H9 (cell line): ENCODE data around the gene MAPKAP1. TPM values are rescaled to one million over a fixed set of nuclear protein-coding genes. Genes with fewer than 3 reads are reported as not detected.

Experiments
- DNase-seq: peaks from one replicate; pipeline ENCODE4 v3.0.0-alpha.2; 2017
- H2AFZ ChIP-seq: one replicate; pipeline ENCODE4 v1.6.1; 2013; ENCODE audit warnings: mild to moderate bottlenecking, low read length, control low read depth, moderate library complexity
- H2AK5ac ChIP-seq: 2 replicates; pipeline ENCODE4 v1.6.1; 2013; ENCODE audit warnings: low read length, control low read depth, mixed read lengths; ENCODE audit not compliant: insufficient read length
- H2BK120ac ChIP-seq: one replicate; pipeline ENCODE4 v1.6.1; 2013; ENCODE audit warnings: low read depth, mild to moderate bottlenecking, low read length, control low read depth, inconsistent platforms; ENCODE audit not compliant: poor library complexity, severe bottlenecking
- H2BK12ac ChIP-seq: 2 replicates; pipeline ENCODE4 v1.6.1; 2013; ENCODE audit warnings: low read length, control low read depth, mixed read lengths, low read depth; ENCODE audit not compliant: insufficient read length
- H2BK15ac ChIP-seq: 2 replicates; pipeline ENCODE4 v1.6.1; 2013; ENCODE audit warnings: low read depth, low read length, control low read depth
- H2BK20ac ChIP-seq: one replicate; pipeline ENCODE4 v1.6.1; 2013; ENCODE audit warnings: low read depth, mild to moderate bottlenecking, low read length, control low read depth, inconsistent platforms; ENCODE audit not compliant: poor library complexity, severe bottlenecking
- H2BK5ac ChIP-seq: 2 replicates; pipeline ENCODE4 v1.6.1; 2013; ENCODE audit warnings: low read length, control low read depth, mixed read lengths; ENCODE audit not compliant: insufficient read length
- H3K14ac ChIP-seq: 2 replicates; pipeline ENCODE4 v1.6.1; 2013; ENCODE audit warnings: low read length, control low read depth; ENCODE audit not compliant: insufficient read depth
- H3K18ac ChIP-seq: 2 replicates; pipeline ENCODE4 v1.6.1; 2013; ENCODE audit warnings: low read depth, mild to moderate bottlenecking, mixed read lengths, low read length, control low read depth; ENCODE audit not compliant: insufficient read length
- H3K23ac ChIP-seq: 2 replicates; pipeline ENCODE4 v1.6.1; 2013; ENCODE audit warnings: low read length, control low read depth, mixed read lengths, low read depth; ENCODE audit not compliant: insufficient read length
- H3K23me2 ChIP-seq: 2 replicates; pipeline ENCODE4 v1.6.1; 2013; ENCODE audit warnings: low read depth, mild to moderate bottlenecking, mixed read lengths, low read length, control low read depth; ENCODE audit not compliant: insufficient read length, poor library complexity, severe bottlenecking
- H3K27ac ChIP-seq: 2 replicates; pipeline ENCODE4 v1.5.1; 2013; ENCODE audit warnings: low read length, control low read depth, mixed read lengths, low read depth; ENCODE audit not compliant: insufficient read length
- H3K27me3 ChIP-seq: 2 replicates; pipeline ENCODE4 v1.6.1; 2013; ENCODE audit warnings: low read length, control low read depth, inconsistent platforms; ENCODE audit not compliant: insufficient read depth
- H3K4ac ChIP-seq: 2 replicates; pipeline ENCODE4 v1.6.1; 2013; ENCODE audit warnings: low read depth, mild to moderate bottlenecking, control low read depth, inconsistent platforms, low read length, moderate library complexity
- H3K4me1 ChIP-seq: 2 replicates; pipeline ENCODE4 v1.6.1; 2013; ENCODE audit warnings: low read length, control low read depth, inconsistent platforms; ENCODE audit not compliant: insufficient read depth
- H3K4me2 ChIP-seq: 2 replicates; pipeline ENCODE4 v1.6.1; 2013; ENCODE audit warnings: low read length, control low read depth, mixed read lengths; ENCODE audit not compliant: insufficient read length, insufficient read depth
- H3K56ac ChIP-seq: 2 replicates; pipeline ENCODE4 v1.6.1; 2013; ENCODE audit warnings: low read depth, mild to moderate bottlenecking, mixed read lengths, low read length, control low read depth; ENCODE audit not compliant: insufficient read length
- H3K79me1 ChIP-seq: 2 replicates; pipeline ENCODE4 v1.6.1; 2013; ENCODE audit warnings: low read depth, mild to moderate bottlenecking, moderate library complexity, low read length, control low read depth, inconsistent platforms; ENCODE audit not compliant: insufficient read depth, poor library complexity, severe bottlenecking
- H3K79me2 ChIP-seq: 2 replicates; pipeline ENCODE4 v1.6.1; 2013; ENCODE audit warnings: low read length, control low read depth, inconsistent platforms; ENCODE audit not compliant: insufficient read depth
- H3K9ac ChIP-seq: 2 replicates; pipeline ENCODE4 v1.6.1; 2013; ENCODE audit warnings: low read length, control low read depth, mixed read lengths; ENCODE audit not compliant: insufficient read length; ENCODE audit errors: extremely low read depth
- H3K9me3 ChIP-seq: one replicate; pipeline ENCODE4 v1.6.1; 2013; ENCODE audit warnings: low read depth, low read length, inconsistent platforms; ENCODE audit not compliant: control insufficient read depth
- H3T11ph ChIP-seq: one replicate; pipeline ENCODE4 v1.6.1; 2013; ENCODE audit warnings: mild to moderate bottlenecking, low read length, control low read depth, inconsistent platforms
- H4K20me1 ChIP-seq: one replicate; pipeline ENCODE4 v1.6.1; 2013; ENCODE audit not compliant: control insufficient read depth, insufficient read length, insufficient read depth
- H4K5ac ChIP-seq: 2 replicates; pipeline ENCODE4 v1.6.1; 2013; ENCODE audit warnings: low read depth, mild to moderate bottlenecking, mixed read lengths, low read length, control low read depth; ENCODE audit not compliant: insufficient read length
- H4K8ac ChIP-seq: replicated peaks from 2 replicates; pipeline ENCODE4 v1.6.1; 2013; ENCODE audit warnings: low read length, control low read depth, mixed read lengths, low read depth; ENCODE audit not compliant: insufficient read length
- H4K91ac ChIP-seq: 2 replicates; pipeline ENCODE4 v1.6.1; 2013; ENCODE audit warnings: low read depth, mild to moderate bottlenecking, moderate library complexity, mixed read lengths, low read length, control low read depth; ENCODE audit not compliant: insufficient read length
- H3K27ac Mint-ChIP-seq, 3 experiments: 2 replicates in 2 of 3; 3 replicates in 1 of 3; pipeline ENCODE4 v1.8.0; 2020 to 2021; ENCODE audit warnings: mixed read lengths in 3 of 3, mild to moderate bottlenecking in 1 of 3, moderate library complexity in 1 of 3
- H3K27me3 Mint-ChIP-seq: 2 replicates; pipeline ENCODE4 v1.8.0; 2021; ENCODE audit warnings: low read depth, mild to moderate bottlenecking, moderate library complexity, mixed read lengths
- H3K36me3 Mint-ChIP-seq, 3 experiments: 2 replicates in 2 of 3; 3 replicates in 1 of 3; pipeline ENCODE4 v1.8.0; 2020 to 2021; ENCODE audit warnings: low read depth in 3 of 3, mixed read lengths in 3 of 3; ENCODE audit not compliant: insufficient read depth in 1 of 3
- H3K4me1 Mint-ChIP-seq, 2 experiments: 2 replicates each; pipeline ENCODE4 v1.8.0; 2020; ENCODE audit warnings: mixed read lengths in 2 of 2
- H3K4me3 Mint-ChIP-seq, 2 experiments: 2 replicates in 1 of 2; 3 replicates in 1 of 2; pipeline ENCODE4 v1.8.0; 2020 to 2021; ENCODE audit warnings: mild to moderate bottlenecking in 2 of 2, mixed read lengths in 2 of 2, moderate library complexity in 1 of 2
- H3K9me3 Mint-ChIP-seq, 2 experiments: 2 replicates in 1 of 2; 3 replicates in 1 of 2; pipeline ENCODE4 v1.8.0; 2020; ENCODE audit warnings: mild to moderate bottlenecking in 2 of 2, mixed read lengths in 2 of 2, moderate library complexity in 1 of 2
- CTCF ChIP-seq: fragments of 200-600 bp; sonication (generic); conservative IDR thresholded peaks from 3 replicates; pipeline ENCODE4 v1.8.0; 2021; ENCODE audit warnings: antibody characterized with exemption, mild to moderate bottlenecking
- WGBS: extraction: QIAGEN DNeasy Blood & Tissue Kit; methylation state at CpG from one replicate; pipeline ENCODE4 v1.1.7; 2013; ENCODE audit warnings: missing lambda C conversion rate, low lambda C conversion rate, mixed read lengths; ENCODE audit not compliant: insufficient read length; ENCODE audit errors: extremely low coverage; 5-methylcytosine and 5-hydroxymethylcytosine counted together
- total RNA-seq: library from RNA; stranded (reverse); gene quantifications from 2 replicates; pipeline ENCODE4 v1.2.1, GENCODE V29; 2021

The MAPKAP1 gene
- total RNA-seq, 1 experiment from 2014 or later: 97.0 TPM

- Histone ChIP-seq H3K14ac (no peak overlapping the region), H3K23ac (no peak overlapping the region), H3K23me2 (peaks cover under 1% of the 10 kb centered on the region), H2BK120ac (no peak overlapping the region), H2BK5ac (no peak overlapping the region), H3K4ac (no peak overlapping the region), H3K4me2 (no peak overlapping the region), H4K5ac (no peak overlapping the region), H3K18ac (no peak overlapping the region), H2BK20ac (no peak overlapping the region), H3K79me2 (no peaks in the 10 kb centered on the region), H3K9me3 (no peaks in the 10 kb centered on the region), H3K4me1 (no peaks in the 10 kb centered on the region), H2AK5ac (no peak overlapping the region), H3K56ac (no peak overlapping the region), H2BK15ac (no peak overlapping the region; the same call in 1 of the 2 replicates), H3K27ac (no peak overlapping the region), H3K9ac (no peak overlapping the region), H2AFZ (no peak overlapping the region), H3K27me3 (no peaks in the 10 kb centered on the region), H2BK12ac (no peak overlapping the region), H4K8ac (no peak overlapping the region), H3T11ph (no peak overlapping the region), H3K79me1 (no peaks in the 10 kb centered on the region), H4K91ac (no peak overlapping the region), H4K20me1 (no peaks in the 10 kb centered on the region)
- DNase-seq: no peak
- no CpG with 5 or more reads among the region's 13 CpGs for WGBS
- TF ChIP-seq CTCF: no peak
- peaks cover 2 to 8% of the 10 kb centered on the region in 2 experiments; a peak in 3 of 4 replicates for H3K4me1 Mint-ChIP-seq
- H3K36me3 Mint-ChIP-seq: no peaks in the 10 kb centered on the region
- H3K27me3 Mint-ChIP-seq: no peaks in the 10 kb centered on the region; the same call in 1 of the 2 replicates
- no peak overlapping the region; a peak in 1 of 5 replicates for H3K4me3 Mint-ChIP-seq
- H3K9me3 Mint-ChIP-seq: no peaks in the 10 kb centered on the region
- H3K27ac Mint-ChIP-seq: no peak overlapping the region
Measured at GRCh38 chr9:125421591-125422181, 285.3 kb downstream of the MAPKAP1 start.
